AG04450 (cell line): ENCODE measurements around the gene C1QL3. TPM values are rescaled to one million over a fixed set of nuclear protein-coding genes. Genes with fewer than 3 reads are reported as not detected.

ENCODE experiments used
- CTCF ChIA-PET: fragments of 300-600, 350-600 bp; formaldehyde crosslinking; extraction: SDS; loops from one replicate; lab custom pipeline; 2022; ENCODE audit warnings: antibody characterized with exemption, inconsistent platforms; lab: Charles Lee
- POLR2A ChIA-PET: fragments of 350-600 bp; formaldehyde crosslinking; extraction: SDS; loops from one replicate; lab custom pipeline; 2021; ENCODE audit warnings: antibody characterized with exemption, inconsistent platforms; lab: Yijun Ruan, JAX
- DNase-seq: peaks from one replicate; pipeline ENCODE4 v3.0.0-alpha.2; 2011; ENCODE audit warnings: low read depth, low spot score
- H3K27ac ChIP-seq: one replicate; pipeline ENCODE4 v1.5.1; 2012; ENCODE audit warnings: low read depth, low read length, control low read depth
- H3K27me3 ChIP-seq: one replicate; pipeline ENCODE4 v1.6.0; 2012; ENCODE audit warnings: low read length; ENCODE audit not compliant: control insufficient read depth, insufficient read depth
- H3K4me3 ChIP-seq: 2 replicates; pipeline ENCODE4 v1.5.1; 2011; ENCODE audit warnings: mild to moderate bottlenecking, low read depth, low read length, control low read depth
- H3K9me3 ChIP-seq: 2 replicates; pipeline ENCODE4 v1.5.1; 2012; ENCODE audit warnings: low read length; ENCODE audit not compliant: control insufficient read depth, insufficient read depth
- CTCF ChIP-seq: IDR thresholded peaks from 2 replicates; pipeline ENCODE4 v1.5.1; 2011; ENCODE audit warnings: low read depth, low read length, control low read depth, inconsistent platforms
- polyA plus RNA-seq: library from polyadenylated mRNA; depleted of rRNA; stranded (reverse); fragments of >200 nt; gene quantifications from 2 replicates; pipeline ENCODE4 v1.2.3, GENCODE V29; 2011

Gene C1QL3
- polyA plus RNA-seq, 1 experiment, result not detected

GRCh38 chr10:16559236-16559773 is 37.6 kb upstream of the C1QL3 start:
- no peaks in the 10 kb centered on the region for H3K9me3 ChIP-seq
- H3K27ac ChIP-seq, result no peak overlapping the region
- TF ChIP-seq CTCF, result no peak
- no peak overlapping the region for H3K4me3 ChIP-seq
- no peak for DNase-seq
- POLR2A ChIA-PET, result no interaction called here
- CTCF ChIA-PET, result no interaction called here
- H3K27me3 ChIP-seq, result peaks cover 3% of the 10 kb centered on the region

GRCh38 chr10:16547973-16548372 is 26.3 kb upstream of the C1QL3 start:
- Histone ChIP-seq H3K27me3 (no peaks in the 10 kb centered on the region), H3K27ac (no peak overlapping the region), H3K4me3 (no peak overlapping the region), H3K9me3 (no peaks in the 10 kb centered on the region)
- ChIA-PET POLR2A (no interaction called here), CTCF (no interaction called here)
- TF ChIP-seq CTCF, result no peak
- DNase-seq, result no peak

GRCh38 chr10:16545116-16545736 is 23.5 kb upstream of the C1QL3 start:
- DNase-seq, result no peak
- CTCF ChIA-PET, result interaction anchor here (0.6 to 3.8 kb wide), 12 partner anchors 25 to 1117 kb away, joined by 3 to 23 read pairs (median 4); no protein-coding TSS in a partner anchor
- Histone ChIP-seq H3K27me3 (no peaks in the 10 kb centered on the region), H3K27ac (no peak overlapping the region), H3K9me3 (no peaks in the 10 kb centered on the region), H3K4me3 (no peak overlapping the region)
- POLR2A ChIA-PET, result no interaction called here
- TF ChIP-seq CTCF, result peak; percentile 75

GRCh38 chr10:16544591-16544990 is 22.9 kb upstream of the C1QL3 start:
- no peak for TF ChIP-seq CTCF
- no peaks in the 10 kb centered on the region for H3K9me3 ChIP-seq
- no peak for DNase-seq
- POLR2A ChIA-PET, result no interaction called here
- no peaks in the 10 kb centered on the region for H3K27me3 ChIP-seq
- CTCF ChIA-PET, result interaction anchor here (0.6 to 3.8 kb wide), 11 partner anchors 25 to 1116 kb away, joined by 3 to 23 read pairs (median 5); no protein-coding TSS in a partner anchor
- no peak overlapping the region for H3K27ac ChIP-seq
- H3K4me3 ChIP-seq, result no peak overlapping the region

- no peak for TF ChIP-seq CTCF
- POLR2A ChIA-PET, result no interaction called here
- no peaks in the 10 kb centered on the region for H3K27me3 ChIP-seq
- H3K9me3 ChIP-seq, result no peaks in the 10 kb centered on the region
- no peak overlapping the region for H3K27ac ChIP-seq
- H3K4me3 ChIP-seq, result no peak overlapping the region
- no peak for DNase-seq
- CTCF ChIA-PET, result interaction anchor here (0.9 to 3.8 kb wide), 3 partner anchors 35 to 665 kb away, joined by 3 to 23 read pairs (median 3); no protein-coding TSS in a partner anchor
Measured at GRCh38 chr10:16544099-16544498, 22.4 kb upstream of the C1QL3 start.
